Ishikawa (cell line): Measurements from ENCODE around the gene CDH24.

Experiments used
- CEBPB ChIP-seq: IDR thresholded peaks from 2 replicates; pipeline ENCODE4 v1.6.1; 2012
- CREB1 ChIP-seq: IDR thresholded peaks from 2 replicates; pipeline ENCODE4 v1.6.1; 2012; ENCODE audit warnings: low read depth
- EGR1 ChIP-seq: IDR thresholded peaks from 2 replicates; pipeline ENCODE4 v1.6.1; 2012
- EP300 ChIP-seq: IDR thresholded peaks from 2 replicates; pipeline ENCODE4 v1.6.1; 2012; ENCODE audit warnings: borderline replicate concordance
- FOXM1 ChIP-seq: IDR thresholded peaks from 2 replicates; pipeline ENCODE4 v1.6.1; 2012; ENCODE audit warnings: low read depth, borderline replicate concordance
- NFIC ChIP-seq: IDR thresholded peaks from 2 replicates; pipeline ENCODE4 v1.6.1; 2012
- RAD21 ChIP-seq: IDR thresholded peaks from 2 replicates; pipeline ENCODE4 v1.6.1; 2012; ENCODE audit warnings: low read depth
- REST ChIP-seq: IDR thresholded peaks from 2 replicates; pipeline ENCODE4 v1.6.1; 2012; ENCODE audit warnings: low read depth, mild to moderate bottlenecking
- TAF1 ChIP-seq: IDR thresholded peaks from 2 replicates; pipeline ENCODE4 v1.6.1; 2012; ENCODE audit warnings: low read depth, mild to moderate bottlenecking
- TCF12 ChIP-seq: IDR thresholded peaks from 2 replicates; pipeline ENCODE4 v1.6.1; 2012; ENCODE audit warnings: low read depth
- TEAD4 ChIP-seq: IDR thresholded peaks from 2 replicates; pipeline ENCODE4 v1.6.1; 2012
- YY1 ChIP-seq: IDR thresholded peaks from 2 replicates; pipeline ENCODE4 v1.6.1; 2012; ENCODE audit warnings: low read depth
- ZBTB7A ChIP-seq: IDR thresholded peaks from 2 replicates; pipeline ENCODE4 v1.6.1; 2012; ENCODE audit warnings: low read depth
- TF ChIP-seq, protein P1 (sequence below): IDR thresholded peaks from 2 replicates; pipeline ENCODE4 v1.6.1; 2012
- TF ChIP-seq, protein P2 (sequence below): IDR thresholded peaks from 2 replicates; pipeline ENCODE4 v1.6.1; 2012

The CDH24 gene

GRCh38 chr14:23058654-23059504 lies 1.6 kb upstream of the CDH24 start:
- TF ChIP-seq RAD21 (no peak), NFIC (no peak), TAF1 (no peak), ZBTB7A (no peak), YY1 (no peak), TEAD4 (no peak), EGR1 (no peak), CEBPB (no peak)
- TF ChIP-seq, protein P1, sequence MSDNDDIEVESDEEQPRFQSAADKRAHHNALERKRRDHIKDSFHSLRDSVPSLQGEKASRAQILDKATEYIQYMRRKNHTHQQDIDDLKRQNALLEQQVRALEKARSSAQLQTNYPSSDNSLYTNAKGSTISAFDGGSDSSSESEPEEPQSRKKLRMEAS = no peak

DNA sequence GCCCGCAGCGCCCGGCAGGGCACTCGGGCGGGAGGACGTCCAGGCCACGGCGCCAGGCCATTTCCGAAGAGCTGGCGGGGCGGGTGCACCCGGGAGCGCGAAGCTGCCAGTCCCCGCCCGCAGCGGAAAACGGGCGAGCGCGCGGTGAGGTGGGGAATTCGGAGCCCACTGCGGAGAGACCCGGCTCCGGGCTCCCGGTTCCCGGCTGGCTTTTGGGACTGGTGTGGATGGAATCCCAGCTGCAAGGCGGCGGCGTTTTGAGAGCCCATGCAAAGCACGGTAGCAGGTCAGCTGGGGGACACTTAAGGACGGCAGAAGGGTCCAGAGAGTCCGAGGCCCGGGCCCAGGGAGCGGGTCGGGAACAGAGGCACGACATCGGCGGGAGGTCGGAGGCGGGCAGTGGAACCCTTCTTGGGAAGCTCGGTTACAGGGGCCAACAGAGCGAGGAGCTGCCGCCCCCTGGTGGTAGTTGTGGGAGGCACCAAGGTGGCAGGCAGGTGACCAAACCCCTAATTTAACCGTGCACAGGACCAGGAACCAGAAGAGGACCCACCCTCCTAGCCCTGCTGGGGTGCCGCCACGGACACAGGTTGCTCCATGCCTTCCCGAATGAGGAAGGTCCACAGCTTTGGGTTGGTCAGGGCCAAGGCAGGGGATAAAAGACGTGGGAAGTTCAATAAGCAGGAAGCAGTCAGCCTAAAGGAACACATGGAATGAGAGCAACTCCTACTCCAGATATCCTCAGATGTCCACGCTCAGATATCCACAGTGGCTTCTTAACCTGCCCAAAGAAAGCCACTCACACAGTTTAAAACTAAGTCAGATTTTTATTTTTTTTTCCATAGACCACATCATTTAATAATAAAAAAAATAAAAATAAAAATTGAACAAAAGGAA lies 685 bp upstream of the CDH24 start:
- TF ChIP-seq FOXM1 = no peak
- TF ChIP-seq YY1 = no peak
- no peak for TF ChIP-seq CEBPB
- TF ChIP-seq, protein P2, sequence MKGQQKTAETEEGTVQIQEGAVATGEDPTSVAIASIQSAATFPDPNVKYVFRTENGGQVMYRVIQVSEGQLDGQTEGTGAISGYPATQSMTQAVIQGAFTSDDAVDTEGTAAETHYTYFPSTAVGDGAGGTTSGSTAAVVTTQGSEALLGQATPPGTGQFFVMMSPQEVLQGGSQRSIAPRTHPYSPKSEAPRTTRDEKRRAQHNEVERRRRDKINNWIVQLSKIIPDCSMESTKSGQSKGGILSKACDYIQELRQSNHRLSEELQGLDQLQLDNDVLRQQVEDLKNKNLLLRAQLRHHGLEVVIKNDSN = peak; percentile 50
- TF ChIP-seq TEAD4 = no peak
- no peak for TF ChIP-seq REST
- no peak for TF ChIP-seq CREB1
- TF ChIP-seq TAF1 = no peak
- TF ChIP-seq TCF12 = no peak; the same call in 1 of the 2 replicates
- TF ChIP-seq NFIC = peak; percentile 13; the same call in 1 of the 2 replicates
- TF ChIP-seq, protein P1 = peak; percentile 65
- TF ChIP-seq ZBTB7A = peak; percentile 76; the same call in 1 of the 2 replicates
- no peak for TF ChIP-seq EGR1
- TF ChIP-seq EP300 = no peak
- peak; percentile 74 for TF ChIP-seq RAD21

DNA sequence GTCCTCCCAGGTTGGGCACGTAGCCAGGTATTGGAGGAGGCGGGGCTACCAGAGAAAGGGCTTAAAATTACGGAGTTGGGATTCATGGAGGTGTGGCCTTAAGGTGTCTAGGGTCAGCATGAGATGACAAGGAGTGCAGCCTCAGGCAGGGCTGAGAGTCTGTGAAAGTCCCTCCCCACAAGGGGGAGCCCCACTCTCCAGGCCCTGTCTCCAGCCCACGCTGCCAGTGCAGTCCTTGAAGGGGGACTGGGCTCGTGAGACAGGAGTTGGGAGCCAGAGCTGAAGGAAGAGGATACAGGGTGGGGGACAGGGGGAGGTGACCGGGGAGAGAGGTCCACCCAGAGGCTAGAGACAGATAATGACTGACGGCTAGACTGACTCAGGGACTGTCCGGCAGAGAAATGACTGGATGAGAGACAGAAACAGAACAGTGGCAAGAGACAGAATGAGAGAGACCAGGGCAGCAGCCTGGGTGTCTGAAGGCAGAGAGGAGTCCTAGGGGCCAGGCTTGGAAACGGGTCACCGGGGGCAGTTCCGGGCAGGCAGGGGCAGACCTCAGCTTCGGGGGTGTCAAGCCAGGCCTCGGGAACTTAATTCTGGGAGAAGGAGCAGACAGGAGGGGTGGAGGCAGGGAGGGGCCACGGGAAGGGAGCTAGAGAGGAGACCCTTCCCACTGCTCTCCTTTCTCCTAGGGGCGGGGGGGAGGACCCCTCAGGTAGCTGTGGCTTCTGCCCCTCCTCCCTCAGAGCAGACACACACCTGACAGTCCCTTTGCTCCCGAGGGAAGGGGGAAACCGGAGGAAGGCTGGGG lies 970 bp downstream of the CDH24 start:
- TF ChIP-seq TAF1 (no peak; the same call in 1 of the 2 replicates), NFIC (no peak), TCF12 (no peak), CREB1 (no peak), EP300 (no peak), RAD21 (peak; percentile 37), CEBPB (no peak)
- TF ChIP-seq, protein P2 = no peak

GRCh38 chr14:23055621-23056144 lies 1.6 kb downstream of the CDH24 start:
- no peak for TF ChIP-seq FOXM1
- TF ChIP-seq TEAD4 = no peak
- no peak for TF ChIP-seq EGR1
- TF ChIP-seq ZBTB7A = 0 out of 2 replicates have a peak, but pooled peaks have one; percentile 14
- TF ChIP-seq EP300 = no peak
- TF ChIP-seq YY1 = no peak
- TF ChIP-seq CREB1 = no peak
- TF ChIP-seq TAF1 = no peak
- no peak for TF ChIP-seq TCF12
- peak; percentile 50 for TF ChIP-seq NFIC
- no peak for TF ChIP-seq CEBPB
- TF ChIP-seq, protein P1 = peak; percentile 79
- peak; percentile 48; the same call in 1 of the 2 replicates for TF ChIP-seq REST
- TF ChIP-seq, protein P2 = peak; percentile 80
- no peak for TF ChIP-seq RAD21
